HG03378 (cell line): ENCODE data around the gene NT5C2.
"Not testable (repeated sequence)": the region's sequence is repeated elsewhere in the genome, so short reads cannot be mapped to it uniquely, and the experiment has no call there.

Experiments
- ATAC-seq: cut with Tn5 transposase; IDR thresholded peaks from one replicate; pipeline ENCODE4 v1.9.1; 2021; ENCODE audit warnings: mild to moderate bottlenecking, moderate library complexity; ENCODE audit not compliant: unreplicated experiment

Gene NT5C2

DNA sequence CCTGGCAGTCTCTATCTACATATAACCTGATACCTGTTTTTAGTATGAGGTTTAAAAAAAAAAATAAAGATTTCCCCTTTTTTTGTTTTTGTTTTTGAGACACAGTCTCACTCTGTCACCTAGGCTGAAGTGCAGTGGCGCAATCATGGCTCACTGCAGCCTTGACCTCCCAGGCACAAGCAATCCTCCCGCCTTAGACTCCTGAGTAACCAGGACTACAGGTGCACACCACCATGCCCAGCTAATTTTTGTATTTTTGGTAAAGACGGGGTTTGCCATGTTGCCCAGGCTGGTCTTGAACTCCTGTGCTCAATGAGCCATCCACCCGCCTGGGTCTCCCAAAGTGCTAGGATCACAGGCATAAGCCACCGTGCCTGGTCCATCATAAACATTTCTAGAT, 25.5 kb downstream of the NT5C2 start:
- not testable (repeated sequence) for ATAC-seq

DNA sequence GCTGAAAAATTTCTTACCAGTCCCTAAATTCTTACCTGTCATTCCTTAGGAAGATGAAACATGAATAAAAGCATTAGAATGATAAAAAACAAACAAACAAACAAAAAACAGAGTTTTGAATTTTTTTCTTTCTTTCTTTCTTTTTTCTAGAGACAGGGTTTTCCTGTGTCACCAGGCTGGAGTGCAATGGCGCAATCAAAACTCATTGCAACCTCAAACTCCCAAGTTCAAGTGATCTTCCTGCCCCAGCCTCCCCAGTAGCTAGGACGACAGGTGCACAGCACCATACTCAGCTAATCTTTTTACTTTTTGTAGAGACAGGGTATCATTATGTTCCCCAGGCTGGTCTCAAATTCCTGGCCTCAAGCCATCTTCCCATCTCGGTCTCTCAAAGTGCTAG, 26.5 kb downstream of the NT5C2 start:
- ATAC-seq: no peak

DNA sequence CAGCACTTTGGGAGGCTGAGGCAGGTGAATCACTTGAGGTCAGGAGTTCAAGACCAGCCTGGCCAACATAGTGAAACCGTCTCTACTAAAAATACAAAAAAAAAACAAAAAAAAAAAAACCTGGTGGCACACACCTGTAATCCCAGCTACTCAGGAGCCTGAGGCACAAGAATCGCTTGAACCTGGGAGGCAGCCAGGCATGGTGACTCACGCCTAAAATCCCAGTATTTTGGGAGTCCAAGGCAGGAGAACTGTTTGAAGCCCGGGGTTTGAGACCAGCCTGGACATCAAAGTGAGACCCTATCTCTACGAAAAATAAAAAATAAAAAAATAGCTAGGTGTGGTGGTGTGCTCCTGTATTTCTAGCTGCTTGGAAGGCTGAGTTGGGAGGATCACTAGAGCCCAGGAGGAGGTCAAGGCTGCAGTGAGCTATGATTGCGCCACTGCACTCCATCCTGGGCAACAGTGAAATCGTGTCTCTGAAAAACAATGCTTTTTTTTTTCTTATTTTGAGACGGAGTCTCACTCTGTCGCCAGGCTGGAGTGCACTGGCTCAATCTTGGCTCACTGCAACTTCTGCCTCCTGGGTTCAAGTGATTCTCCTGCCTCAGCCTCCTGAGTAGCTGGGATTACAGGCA, 29.2 kb downstream of the NT5C2 start:
- not testable (repeated sequence) for ATAC-seq

DNA sequence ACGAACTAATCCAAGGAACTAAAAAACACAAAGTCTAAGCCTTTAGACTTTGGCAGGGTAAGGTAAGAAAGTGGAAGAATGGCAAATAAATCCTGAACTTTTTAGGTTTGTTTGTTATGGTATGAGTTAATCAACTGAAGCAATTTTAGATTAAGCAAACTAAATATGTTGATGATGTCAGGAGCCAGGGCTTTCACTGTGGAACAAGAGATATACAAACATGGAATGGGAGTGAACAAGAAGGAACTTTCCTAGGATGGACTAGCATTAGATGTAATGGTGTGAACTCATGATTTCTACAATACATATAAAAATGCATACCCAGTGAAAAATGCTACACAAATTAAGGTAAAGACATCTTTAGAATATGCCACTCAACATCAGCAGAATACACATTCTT, 35.8 kb downstream of the NT5C2 start:
- no peak for ATAC-seq

DNA sequence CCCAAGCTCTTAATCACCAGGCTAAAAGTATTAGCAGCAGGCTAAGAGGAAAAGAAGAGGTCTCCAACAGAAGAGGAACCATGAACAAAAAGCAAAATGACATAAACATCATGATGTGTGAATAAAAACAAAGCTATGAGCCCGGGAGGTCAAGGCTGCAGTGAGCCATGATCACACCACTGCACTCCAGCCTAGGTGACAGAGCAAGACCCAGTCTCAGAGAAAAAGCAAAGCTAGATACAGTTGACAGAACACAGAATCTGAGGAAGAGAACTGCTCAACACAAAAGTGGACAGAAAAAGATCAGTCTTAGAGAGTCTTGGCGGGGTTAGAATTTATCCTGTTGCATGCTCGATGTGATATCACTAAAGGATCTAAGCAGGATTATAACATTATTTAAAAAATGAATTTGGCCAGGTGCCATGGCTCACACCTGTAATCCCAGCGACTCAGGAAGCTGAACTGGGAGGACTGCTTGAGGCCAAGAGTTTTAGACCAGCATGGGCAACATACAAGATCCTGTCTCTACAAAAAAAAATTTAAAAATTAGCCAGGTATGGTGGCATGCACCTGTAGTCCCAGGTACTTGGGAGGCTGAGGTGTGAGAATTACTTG, 37.5 kb downstream of the NT5C2 start:
- ATAC-seq: no peak

DNA sequence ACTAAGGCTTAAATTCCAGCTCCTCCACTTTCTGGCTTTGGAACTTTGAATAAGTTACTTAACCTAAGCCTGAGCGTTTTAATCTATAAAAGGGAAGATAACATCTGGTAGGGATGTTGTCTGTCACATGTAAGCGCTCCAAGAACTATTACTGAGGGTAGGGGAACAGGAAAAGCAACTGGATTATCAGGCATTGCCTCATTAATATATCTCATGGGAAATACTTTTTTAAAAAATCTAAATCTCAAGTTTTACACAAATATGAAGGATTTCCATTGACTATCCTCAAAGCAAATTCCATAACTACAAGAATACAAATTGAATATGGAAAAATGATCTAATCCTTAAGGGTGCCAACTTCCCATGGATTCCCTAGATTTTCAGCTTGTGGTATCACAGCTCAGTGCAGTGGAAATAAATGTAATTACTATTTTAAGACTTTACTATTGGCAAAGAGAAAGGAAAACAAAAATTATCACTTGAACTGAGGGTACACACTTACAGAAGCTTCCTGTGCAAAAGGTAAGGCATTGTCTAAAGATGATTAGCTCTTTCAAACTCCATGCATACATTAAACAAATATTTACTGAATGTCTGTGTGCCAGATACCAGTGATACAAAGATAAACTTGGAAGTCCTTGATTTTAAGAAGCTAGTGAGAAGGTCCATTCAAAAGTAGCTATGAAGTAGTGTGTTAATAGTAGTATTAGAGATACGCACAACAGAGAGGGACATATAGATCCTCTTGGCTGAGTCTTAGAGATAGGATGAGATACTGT, 38.4 kb downstream of the NT5C2 start:
- ATAC-seq: no peak

DNA sequence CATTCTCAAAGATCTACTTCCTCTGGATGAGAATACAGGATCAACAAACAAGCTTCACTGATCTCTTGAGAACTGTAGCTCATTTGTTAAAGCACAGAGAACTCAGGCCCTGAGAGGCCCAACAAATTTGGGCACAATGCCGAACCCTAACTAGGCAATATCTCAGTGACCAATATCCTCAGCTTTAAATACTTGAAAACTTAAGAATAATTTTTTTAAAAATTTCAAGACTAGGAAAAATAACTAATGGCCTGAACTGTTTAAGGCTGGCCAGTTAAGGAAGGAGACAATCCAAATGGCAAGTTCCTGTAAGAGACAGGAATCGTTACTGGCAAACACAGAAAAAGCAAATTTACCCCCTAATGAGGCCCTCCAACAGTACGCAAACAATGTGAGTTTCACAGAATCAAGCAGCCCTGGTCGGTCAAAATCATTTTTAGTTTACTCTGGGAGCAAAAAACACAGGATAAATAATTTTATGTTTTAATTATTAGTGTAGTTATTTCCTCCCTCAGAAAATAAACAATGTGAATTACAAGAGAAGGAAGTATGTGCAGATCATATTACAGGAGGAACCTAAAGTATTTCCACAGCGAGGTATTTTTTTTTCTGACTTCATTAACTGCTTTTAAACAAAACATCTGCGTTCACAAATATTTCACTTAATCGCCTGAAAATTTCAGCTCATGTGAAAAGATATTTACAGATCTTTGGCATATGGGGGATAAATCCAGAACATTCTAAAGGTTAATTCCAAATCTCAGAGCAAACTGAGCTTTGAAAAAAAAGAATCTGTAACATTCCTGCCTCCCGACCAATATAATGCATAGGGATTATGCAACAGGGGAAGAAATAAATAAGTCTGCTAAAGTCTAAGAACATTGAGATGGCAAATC, 39.5 kb downstream of the NT5C2 start:
- ATAC-seq: no peak

DNA sequence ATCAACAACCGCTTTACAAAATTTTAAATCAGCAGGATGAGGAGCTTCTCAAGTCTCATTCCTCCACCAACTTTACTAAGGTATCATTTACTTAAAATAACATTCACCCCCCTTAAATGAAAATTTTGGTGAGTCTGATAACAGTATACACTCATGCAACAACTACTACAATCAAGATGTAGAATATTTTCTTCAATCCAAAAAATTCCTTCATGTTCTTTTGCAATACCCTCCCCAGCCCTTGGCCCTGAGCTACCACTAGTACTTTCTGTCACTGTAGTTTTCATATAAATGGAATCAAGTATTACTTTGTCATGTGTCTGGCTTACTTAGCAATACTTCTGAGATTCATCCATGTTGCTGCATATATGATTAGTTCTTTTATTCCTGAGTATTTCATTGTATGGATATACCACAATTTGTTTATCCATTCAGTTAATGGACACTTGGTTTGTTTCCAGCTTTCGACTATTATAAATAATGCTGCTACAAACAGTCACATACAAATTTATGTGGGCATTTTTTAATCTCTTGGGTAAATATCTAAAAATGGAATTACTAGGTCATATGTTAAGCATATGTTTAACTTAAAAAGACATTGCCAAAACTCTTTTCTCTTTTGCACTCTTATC, 43.0 kb downstream of the NT5C2 start:
- no peak for ATAC-seq

DNA sequence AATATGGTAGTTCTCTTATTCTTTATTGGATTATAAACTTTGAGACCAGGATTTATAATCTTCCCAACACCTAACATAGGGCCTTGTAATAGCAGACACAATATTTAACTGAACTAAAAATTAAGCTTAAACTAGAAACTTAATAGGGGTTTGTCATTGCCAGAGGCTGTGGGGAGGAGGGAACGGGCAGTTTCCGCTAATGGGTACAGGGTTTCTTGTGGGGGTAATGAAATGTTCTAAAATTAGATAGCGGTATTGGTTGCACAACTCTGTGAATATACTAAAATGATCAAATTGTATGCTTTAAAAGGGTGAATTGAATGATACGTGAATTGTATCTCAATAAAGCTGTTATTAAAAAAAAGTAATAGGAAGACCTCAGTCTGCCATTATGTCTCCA, 45.4 kb downstream of the NT5C2 start:
- no peak for ATAC-seq

DNA sequence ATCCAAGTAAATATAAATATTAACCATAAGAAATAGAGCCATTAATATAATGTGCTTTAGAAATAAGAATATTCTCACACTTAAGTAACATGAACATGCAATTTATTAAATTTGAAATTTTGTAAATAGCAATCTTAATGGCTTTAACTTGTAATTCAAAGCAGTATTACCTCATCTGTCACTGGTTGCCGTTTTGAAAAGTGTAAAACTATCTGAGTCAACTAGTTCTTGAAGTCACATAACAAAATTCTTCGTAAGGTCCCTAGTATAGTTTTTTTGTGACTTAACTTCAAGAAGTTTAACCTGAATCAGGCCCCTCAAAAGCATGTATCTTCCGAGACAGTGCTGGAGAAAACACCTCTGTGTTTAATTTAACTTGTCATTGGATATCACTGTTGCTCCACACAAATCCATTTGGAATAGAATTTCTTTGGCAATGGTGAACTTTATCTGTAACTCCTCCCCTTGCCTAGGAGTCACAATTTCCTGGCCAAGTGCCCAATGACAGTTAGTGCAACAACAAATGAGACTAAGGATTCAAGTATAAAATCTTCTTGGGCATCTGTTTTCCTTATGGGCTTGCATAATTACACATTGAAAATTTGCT, 47.1 kb downstream of the NT5C2 start:
- ATAC-seq: no peak

DNA sequence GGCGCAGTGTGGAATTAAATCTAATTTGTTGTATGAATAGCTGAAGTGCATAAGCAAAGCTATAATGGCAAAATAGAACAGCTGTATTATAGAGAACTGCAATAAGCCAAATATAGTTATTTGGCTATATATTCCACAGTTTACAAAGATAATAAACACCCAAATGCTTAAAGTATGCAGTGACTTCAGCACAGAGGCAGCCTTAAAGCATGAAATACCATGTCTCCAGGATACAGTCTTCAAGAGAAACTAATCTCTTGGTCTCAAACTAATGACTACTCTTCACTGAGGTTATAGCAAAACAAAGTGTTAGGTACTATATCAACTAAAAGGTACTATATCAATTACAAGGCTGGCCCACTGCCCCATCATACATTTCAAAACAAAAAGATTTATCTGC, 48.0 kb downstream of the NT5C2 start:
- no peak for ATAC-seq

DNA sequence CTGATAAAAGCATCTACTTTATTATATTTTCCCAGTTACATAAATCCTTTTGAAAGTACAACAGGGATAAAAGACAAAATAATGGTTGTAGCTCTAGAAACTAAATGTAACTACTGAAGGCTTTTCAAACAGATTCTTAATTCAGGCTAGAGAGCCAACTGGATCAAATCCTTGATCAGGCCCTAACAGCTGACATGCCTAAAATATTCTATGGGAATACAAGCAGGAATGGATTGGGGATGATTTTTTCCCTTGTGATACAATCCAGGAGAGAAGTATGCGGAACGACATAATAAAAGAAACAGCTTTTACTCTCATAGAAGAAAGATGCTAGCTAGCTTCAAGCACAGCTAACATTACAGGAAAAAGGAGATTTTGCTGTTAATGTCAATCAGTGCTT, 49.0 kb downstream of the NT5C2 start:
- ATAC-seq: no peak

DNA sequence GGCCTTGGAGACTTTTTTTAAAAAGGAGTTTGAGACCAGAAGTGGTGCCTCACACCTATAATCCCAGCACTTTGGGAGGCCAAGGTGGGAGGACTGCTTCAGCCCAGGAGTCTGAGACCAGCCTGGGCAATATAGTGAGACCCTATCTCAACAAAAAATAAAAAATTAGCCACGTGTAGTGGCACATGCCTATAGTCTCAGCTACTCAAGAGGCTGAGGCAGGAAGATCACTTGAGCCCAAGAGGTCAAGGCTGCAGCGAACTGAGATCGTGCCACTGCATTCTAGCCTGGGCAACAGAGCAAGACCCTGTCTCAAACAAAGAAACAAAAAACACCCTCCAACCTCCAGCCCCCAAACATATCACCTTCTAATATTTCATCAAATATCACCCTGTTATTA, 49.4 kb downstream of the NT5C2 start:
- not testable (repeated sequence) for ATAC-seq

DNA sequence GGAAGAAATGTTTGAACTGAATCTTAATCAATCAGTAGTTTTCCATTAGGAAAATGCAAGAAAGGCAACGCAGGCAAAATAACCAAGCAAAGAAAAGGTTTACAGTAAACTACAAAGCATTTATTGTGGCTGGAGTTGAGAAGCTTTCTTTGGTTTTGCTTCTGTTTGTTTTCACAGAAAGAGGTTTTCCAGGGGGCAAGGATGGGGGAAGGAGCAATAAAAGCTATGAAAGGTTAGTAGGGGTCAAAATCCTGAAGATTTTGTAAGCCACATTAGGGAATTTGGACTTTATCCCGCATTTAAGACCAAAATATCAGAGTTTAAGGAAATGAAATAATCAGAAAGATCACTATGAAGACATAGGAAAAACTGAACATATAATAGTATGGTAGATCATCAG, 51.1 kb downstream of the NT5C2 start:
- ATAC-seq: no peak

DNA sequence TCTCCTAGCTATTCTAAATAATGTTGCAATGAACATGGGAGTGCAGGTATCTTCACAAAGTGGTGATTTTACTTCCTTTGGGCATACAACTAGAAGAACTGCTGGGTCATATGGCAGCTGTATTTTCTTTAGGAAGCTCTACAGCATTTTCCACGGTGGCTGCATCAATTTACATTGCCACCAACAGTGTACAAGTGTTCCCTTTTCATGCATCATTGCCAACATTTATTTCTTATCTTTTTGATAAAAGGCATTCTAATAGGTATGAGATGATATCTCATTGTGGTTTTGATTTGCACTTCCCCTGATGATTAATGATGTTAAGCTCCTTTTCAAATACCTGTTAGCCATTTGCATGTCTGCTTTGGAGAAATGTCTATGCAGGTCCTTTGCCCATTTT, 52.6 kb downstream of the NT5C2 start:
- ATAC-seq: no peak

DNA sequence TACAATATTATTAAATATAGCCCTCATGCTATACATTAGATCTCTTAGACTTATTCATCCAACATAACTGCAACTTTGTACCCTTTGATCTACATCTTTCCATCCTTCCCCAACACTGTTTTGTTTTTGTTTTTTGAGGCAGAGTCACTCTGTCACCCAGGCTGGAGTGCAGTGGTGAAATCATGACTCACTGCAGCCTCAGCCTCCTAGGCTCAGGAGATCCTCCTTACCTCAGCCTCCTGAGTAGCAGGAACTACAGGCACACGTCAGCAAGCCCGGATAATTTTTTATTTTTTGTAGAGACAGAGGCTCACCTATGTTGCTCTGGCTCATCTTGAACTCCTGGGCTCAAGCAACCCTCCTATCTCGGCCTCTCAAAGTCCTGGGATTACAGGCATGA, 53.3 kb downstream of the NT5C2 start:
- ATAC-seq: no peak

DNA sequence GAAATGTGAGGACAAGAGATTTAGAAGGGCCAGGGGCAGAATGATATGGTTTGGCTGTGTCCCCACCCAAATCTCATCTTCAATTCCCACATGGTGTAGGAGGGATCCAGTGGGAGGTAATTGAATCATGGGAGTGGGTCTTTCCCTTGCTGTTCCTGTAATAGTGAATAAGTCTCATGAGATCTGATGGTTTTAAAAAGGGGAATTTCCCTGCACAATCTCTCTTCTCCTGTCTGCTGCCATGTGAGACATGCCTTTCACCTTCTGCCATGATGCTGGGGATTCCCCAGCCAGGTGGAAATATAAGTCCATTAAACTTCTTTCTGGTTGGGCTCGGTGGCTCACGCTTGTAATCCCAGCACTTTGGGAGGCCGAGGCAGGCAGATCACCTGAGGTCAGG, 57.9 kb downstream of the NT5C2 start:
- not testable (repeated sequence) for ATAC-seq

DNA sequence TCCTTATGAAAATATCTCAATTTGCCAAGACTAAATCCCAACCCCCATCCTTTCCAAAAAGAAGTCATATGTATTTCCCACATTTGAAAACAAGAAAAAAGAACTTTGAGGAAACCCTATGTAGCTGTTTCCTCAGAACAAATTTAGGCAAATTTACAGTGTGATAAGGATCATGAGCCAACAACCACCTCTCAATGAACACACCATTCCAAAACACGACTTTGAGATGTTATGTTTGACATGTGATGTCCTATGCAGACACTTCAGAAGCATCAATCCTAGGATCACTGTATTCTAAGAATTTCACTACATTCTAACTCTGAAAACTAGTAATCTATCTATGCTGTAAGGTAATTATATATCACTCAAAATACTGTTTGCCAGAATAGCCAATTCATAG, 62.2 kb downstream of the NT5C2 start:
- no peak for ATAC-seq

DNA sequence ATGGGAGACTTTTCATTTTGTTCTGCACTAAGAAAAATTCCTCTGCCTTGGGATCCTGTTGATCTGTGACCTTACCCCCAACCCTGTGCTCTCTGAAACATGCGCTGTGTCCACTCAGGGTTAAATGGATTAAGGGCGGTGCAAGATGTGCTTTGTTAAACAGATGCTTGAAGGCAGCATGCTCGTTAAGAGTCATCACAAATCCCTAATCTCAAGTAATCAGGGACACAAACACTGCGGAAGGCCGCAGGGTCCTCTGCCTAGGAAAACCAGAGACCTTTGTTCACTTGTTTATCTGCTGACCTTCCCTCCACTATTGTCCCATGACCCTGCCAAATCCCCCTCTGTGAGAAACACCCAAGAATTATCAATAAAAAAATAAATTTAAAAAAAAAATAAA, 62.9 kb downstream of the NT5C2 start:
- not testable (repeated sequence) for ATAC-seq

DNA sequence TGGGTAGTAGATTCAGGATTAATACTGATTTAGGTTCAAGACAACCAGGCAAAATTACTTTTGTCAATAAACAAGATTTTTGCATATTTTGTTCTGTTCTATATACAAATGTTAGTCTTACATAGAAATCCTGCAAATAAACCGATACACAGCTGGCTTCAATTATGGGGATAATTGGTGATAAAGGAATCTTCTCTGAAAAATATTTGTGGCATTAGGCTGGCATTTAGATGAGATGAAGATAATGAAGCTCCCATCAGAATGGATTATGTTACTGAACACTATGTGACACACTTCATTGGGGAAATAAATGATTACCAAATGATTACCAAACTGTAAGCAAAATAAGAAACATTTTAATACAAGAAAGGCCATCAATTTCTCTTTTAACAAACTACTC, 65.8 kb downstream of the NT5C2 start:
- no peak for ATAC-seq
